Naive B cell (primary cell): Measurements from ENCODE around the gene CYREN. TPM values are rescaled to one million over a fixed set of nuclear protein-coding genes. Genes with fewer than 3 reads are reported as not detected.
A peak's percentile ranks its signal among the peaks of the same experiment; 100 is the strongest.
"Not testable (repeated sequence)": the region's sequence is repeated elsewhere in the genome, so short reads cannot be mapped to it uniquely, and the experiment has no call there.

ENCODE experiments used
- ATAC-seq, 2 donors: fragments of 150-1000 bp; cut with Tn5 transposase; 2 replicates each; pipeline ENCODE4 v1.10.0; 2021; ENCODE audit warnings: low read depth in 2 of 2, mild to moderate bottlenecking in 2 of 2, moderate library complexity in 2 of 2
- DNase-seq: peaks from one replicate; pipeline ENCODE4 v3.0.0; 2022
- H3K27ac Mint-ChIP-seq, 6 donors: one replicate each; pipeline ENCODE4 v1.8.0; 2020 to 2022; ENCODE audit warnings: mild to moderate bottlenecking in 6 of 6, mixed read lengths in 6 of 6, moderate library complexity in 5 of 6, inconsistent platforms in 2 of 6
- H3K27me3 Mint-ChIP-seq, 3 donors: one replicate each; pipeline ENCODE4 v1.8.0; 2021 to 2022; ENCODE audit warnings: mixed read lengths in 3 of 3, mild to moderate bottlenecking in 1 of 3
- H3K36me3 Mint-ChIP-seq, 2 donors: one replicate each; pipeline ENCODE4 v1.8.0; 2020 to 2022; ENCODE audit warnings: mixed read lengths in 2 of 2, inconsistent platforms in 1 of 2, mild to moderate bottlenecking in 1 of 2
- H3K4me1 Mint-ChIP-seq, 3 donors: one replicate each; pipeline ENCODE4 v1.8.0; 2020 to 2022; ENCODE audit warnings: mixed read lengths in 3 of 3, inconsistent platforms in 1 of 3, mild to moderate bottlenecking in 1 of 3, moderate library complexity in 1 of 3
- H3K4me3 Mint-ChIP-seq, 8 donors: one replicate each; pipeline ENCODE4 v1.8.0; 2020 to 2022; ENCODE audit warnings: mild to moderate bottlenecking in 8 of 8, mixed read lengths in 8 of 8, moderate library complexity in 8 of 8, inconsistent platforms in 2 of 8
- H3K9me3 Mint-ChIP-seq, 7 donors: one replicate each; pipeline ENCODE4 v1.8.0; 2020 to 2022; ENCODE audit warnings: mixed read lengths in 7 of 7, mild to moderate bottlenecking in 5 of 7, inconsistent platforms in 2 of 7, moderate library complexity in 1 of 7
- polyA plus RNA-seq, 6 donors: library from polyadenylated mRNA; unstranded; fragments of 300-500 nt; fragmentation: Illumina TruSeq; gene quantifications; one replicate each; pipeline ENCODE4 v1.2.3, GENCODE V29; 2021; ENCODE audit warnings: low read depth in 6 of 6

CYREN gene
- 10 to 100 TPM; 35.4 to 64.0 (median 48.9) TPM for polyA plus RNA-seq

- DNase-seq (peak; percentile 78), ATAC-seq (peak; percentile 76 to 77)
- Mint-ChIP-seq H3K27ac (peak within 1 kb of the TSS; percentile 94 to 98 (median 96)), H3K36me3 (no peaks in the 10 kb centered on the region), H3K4me1 (peaks cover 33 to 64% (median 51%) of the 10 kb centered on the region in 3 donors), H3K27me3 (no peaks in the 10 kb centered on the region), H3K4me3 (peak within 1 kb of the TSS; percentile 90 to 95 (median 92)), H3K9me3 (no peaks in the 10 kb centered on the region)
These were observed at the start of gene CYREN for GRCh38 chr7:135170274-135170997. Gene CYREN (minus strand): TSS chr7:135170707. CDS start chr7:135168922, 1,785 bp downstream.

- no peak overlapping the region for H3K27ac Mint-ChIP-seq
- peaks cover 0 to 8% (median 0%) of the 10 kb centered on the region in 3 donors for H3K27me3 Mint-ChIP-seq
- peaks cover 0 to 9% (median 1%) of the 10 kb centered on the region in 7 donors for H3K9me3 Mint-ChIP-seq
- DNase-seq (no peak), ATAC-seq (no peak)
- no peak overlapping the region for H3K4me3 Mint-ChIP-seq
- H3K36me3 Mint-ChIP-seq, result no peaks in the 10 kb centered on the region
- H3K4me1 Mint-ChIP-seq, result no peaks in the 10 kb centered on the region
These were observed 47.4 kb upstream of the CYREN start for GRCh38 chr7:135217645-135218509.

- Mint-ChIP-seq H3K4me1 (peaks cover 2 to 3% (median 2%) of the 10 kb centered on the region in 3 donors), H3K27ac (no peak overlapping the region), H3K9me3 (peaks cover 0 to 7% (median 1%) of the 10 kb centered on the region in 7 donors), H3K27me3 (peaks cover 0 to 8% (median 0%) of the 10 kb centered on the region in 3 donors), H3K4me3 (no peak overlapping the region), H3K36me3 (no peaks in the 10 kb centered on the region)
- ATAC-seq (no peak), DNase-seq (no peak)
These were observed 45.2 kb upstream of the CYREN start for GRCh38 chr7:135215698-135216097.

- Mint-ChIP-seq H3K27me3 (peaks cover 0 to 8% (median 0%) of the 10 kb centered on the region in 3 donors), H3K36me3 (no peaks in the 10 kb centered on the region), H3K9me3 (peaks cover 0 to 2% (median 0%) of the 10 kb centered on the region in 7 donors), H3K4me3 (no peak overlapping the region), H3K4me1 (peaks cover 3 to 7% (median 7%) of the 10 kb centered on the region in 3 donors), H3K27ac (no peak overlapping the region)
- ATAC-seq, result no peak
- no peak for DNase-seq
These were observed 44.7 kb upstream of the CYREN start for GRCh38 chr7:135215180-135215579.

GRCh38 chr7:135213831-135214230, 43.3 kb upstream of the CYREN start:
- H3K4me3 Mint-ChIP-seq, result peak overlapping the region in 1 of 8 donors; percentile 98
- H3K36me3 Mint-ChIP-seq, result no peaks in the 10 kb centered on the region
- H3K27ac Mint-ChIP-seq, result no peak overlapping the region
- DNase-seq (no peak), ATAC-seq (no peak)
- peaks cover 3 to 21% (median 19%) of the 10 kb centered on the region in 3 donors for H3K4me1 Mint-ChIP-seq
- H3K27me3 Mint-ChIP-seq, result peaks cover 0 to 8% (median 0%) of the 10 kb centered on the region in 3 donors
- no peaks in the 10 kb centered on the region for H3K9me3 Mint-ChIP-seq

- Mint-ChIP-seq H3K4me1 (peaks cover 19 to 38% (median 34%) of the 10 kb centered on the region in 3 donors), H3K27ac (peak overlapping the region; percentile 66 to 95 (median 90)), H3K4me3 (peak overlapping the region; percentile 91 to 98 (median 96))
- not testable (repeated sequence) for DNase-seq, ATAC-seq, H3K36me3 Mint-ChIP-seq, H3K9me3 Mint-ChIP-seq, H3K27me3 Mint-ChIP-seq
These were observed 41.6 kb upstream of the CYREN start for GRCh38 chr7:135211946-135212685.

- DNase-seq (peak; percentile 88), ATAC-seq (peak; percentile 85)
- Mint-ChIP-seq H3K4me3 (peak within 1 kb of the TSS; percentile 91 to 99 (median 96)), H3K27ac (peak within 1 kb of the TSS; percentile 93 to 99 (median 99)), H3K27me3 (no peaks in the 10 kb centered on the region), H3K36me3 (no peaks in the 10 kb centered on the region), H3K9me3 (no peaks in the 10 kb centered on the region), H3K4me1 (peaks cover 24 to 45% (median 39%) of the 10 kb centered on the region in 3 donors)
These were observed 40.9 kb upstream of the CYREN start, which contains the start of gene WDR91 for GRCh38 chr7:135211179-135211945. Gene WDR91 (minus strand): TSS chr7:135211526. CDS start chr7:135211502, 24 bp downstream.

- H3K4me1 Mint-ChIP-seq, result peaks cover 24 to 51% (median 44%) of the 10 kb centered on the region in 3 donors
- ATAC-seq (no peak), DNase-seq (no peak)
- peak overlapping the region; percentile 91 to 99 (median 96) for H3K4me3 Mint-ChIP-seq
- no peaks in the 10 kb centered on the region for H3K9me3 Mint-ChIP-seq
- H3K36me3 Mint-ChIP-seq, result no peaks in the 10 kb centered on the region
- no peaks in the 10 kb centered on the region for H3K27me3 Mint-ChIP-seq
- peak overlapping the region; percentile 90 to 99 (median 92) for H3K27ac Mint-ChIP-seq
These were observed 40.3 kb upstream of the CYREN start for GRCh38 chr7:135210888-135211178.

GRCh38 chr7:135209225-135209834, 38.8 kb upstream of the CYREN start:
- Mint-ChIP-seq H3K27ac (no peak overlapping the region), H3K27me3 (no peaks in the 10 kb centered on the region), H3K36me3 (peaks cover 4 to 8% of the 10 kb centered on the region in 2 donors), H3K4me1 (peaks cover 32 to 60% (median 53%) of the 10 kb centered on the region in 3 donors), H3K9me3 (no peaks in the 10 kb centered on the region), H3K4me3 (peak overlapping the region in 6 of 8 donors; percentile 15 to 98 (median 34))
- ATAC-seq (no peak), DNase-seq (no peak)

- no peak for ATAC-seq
- H3K36me3 Mint-ChIP-seq, result peaks cover 4 to 8% of the 10 kb centered on the region in 2 donors
- H3K4me1 Mint-ChIP-seq, result peaks cover 32 to 65% (median 57%) of the 10 kb centered on the region in 3 donors
- peak overlapping the region in 5 of 8 donors; percentile 13 to 98 (median 55) for H3K4me3 Mint-ChIP-seq
- no peaks in the 10 kb centered on the region for H3K9me3 Mint-ChIP-seq
- H3K27me3 Mint-ChIP-seq, result no peaks in the 10 kb centered on the region
- peak overlapping the region in 4 of 6 donors; percentile 3 to 66 (median 32) for H3K27ac Mint-ChIP-seq
- no peak for DNase-seq
These were observed 37.7 kb upstream of the CYREN start for GRCh38 chr7:135208102-135208793.

GRCh38 chr7:135207406-135208101, 37.0 kb upstream of the CYREN start:
- no peak for DNase-seq
- peak overlapping the region; percentile 18 to 88 (median 70) for H3K27ac Mint-ChIP-seq
- H3K9me3 Mint-ChIP-seq, result no peaks in the 10 kb centered on the region
- peaks cover 32 to 65% (median 56%) of the 10 kb centered on the region in 3 donors for H3K4me1 Mint-ChIP-seq
- peak overlapping the region in 7 of 8 donors; percentile 34 to 98 (median 61) for H3K4me3 Mint-ChIP-seq
- no peak for ATAC-seq
- H3K36me3 Mint-ChIP-seq, result peaks cover 4 to 8% of the 10 kb centered on the region in 2 donors
- no peaks in the 10 kb centered on the region for H3K27me3 Mint-ChIP-seq
